HFFc6 (cell line): Measurements from ENCODE around the gene ZBTB1. TPM values are rescaled to one million over a fixed set of nuclear protein-coding genes. Genes with fewer than 3 reads are reported as not detected.

Source experiments
- total RNA-seq, 6 experiments: library from RNA; stranded (reverse); fragmentation: NEBNext Ultra II Directional; extraction: Animal tissue kit (Norgen Biotek cat#: 25700); gene quantifications; 2 replicates in 1 of 6; 3 replicates in 5 of 6; pipeline ENCODE4 v1.2.3, GENCODE V29; 2021

Gene ZBTB1
- total RNA-seq, 6 experiments from 2014 or later: 22.3 to 29.3 (median 25.5) TPM

Other genes with a start within 250 kb of the ZBTB1 start
- not detected for gene ESR2, start 210.4 kb upstream of the ZBTB1 start, total RNA-seq
- 100 to 1,000 TPM in 4 of 6 experiments, 10 to 100 TPM in 2; 81.3 to 116 (median 111) TPM for gene MTHFD1, start 116.4 kb upstream of the ZBTB1 start, total RNA-seq
- gene AKAP5, start 39.3 kb upstream of the ZBTB1 start, total RNA-seq: 1 to 10 TPM in 4 of 6 experiments, under 1 TPM in 2; 0.94 to 1.3 (median 1.2) TPM
- 1 to 10 TPM; 5.7 to 8.2 (median 7.1) TPM for gene ZBTB25, start 932 bp upstream of the ZBTB1 start, total RNA-seq
- 1 to 10 TPM; 5.6 to 9.6 (median 9.2) TPM for gene HSPA2, start 36.0 kb downstream of the ZBTB1 start, total RNA-seq
- under 1 TPM; 0.20 to 0.81 (median 0.27) TPM for gene PPP1R36, start 45.2 kb downstream of the ZBTB1 start, total RNA-seq
- gene PLEKHG3, start 199.7 kb downstream of the ZBTB1 start, total RNA-seq: 10 to 100 TPM in 3 of 6 experiments, 1 to 10 TPM in 3; 6.0 to 11.7 (median 9.2) TPM